SK-N-SH treated with all-trans-retinoic acid at 6 μM for 48 hours (cell line): ENCODE measurements around the gene TACR2.

ENCODE experiments used
- ATAC-seq: fragments of 200-7000 bp; cut with Tn5 transposase; 3 replicates; pipeline ENCODE4 v1.9.1; 2020; ENCODE audit warnings: mild to moderate bottlenecking, moderate library complexity
- ARNTL ChIP-seq: fragments of 450-650 bp; formaldehyde crosslinking; IDR thresholded peaks from 2 replicates; pipeline ENCODE4 v1.5.0; 2020; ENCODE audit warnings: low read depth, mild to moderate bottlenecking, moderate library complexity, borderline replicate concordance
- BACH2 ChIP-seq: fragments of 250-450 bp; sonication (Bioruptor Pico); IDR thresholded peaks from 2 replicates; pipeline ENCODE4 v1.9.0; 2021; ENCODE audit warnings: mild to moderate bottlenecking, borderline replicate concordance
- CSDC2 ChIP-seq: fragments of 250-450 bp; sonication (Bioruptor Pico); IDR thresholded peaks from 2 replicates; pipeline ENCODE4 v1.5.0; 2020; ENCODE audit warnings: mild to moderate bottlenecking, moderate library complexity
- ESRRG ChIP-seq: fragments of 250-450 bp; sonication (Bioruptor Pico); IDR thresholded peaks from 2 replicates; pipeline ENCODE4 v1.6.1; 2021; ENCODE audit warnings: mild to moderate bottlenecking
- GLIS3 ChIP-seq: fragments of 250-450 bp; sonication (Bioruptor Pico); IDR thresholded peaks from 2 replicates; pipeline ENCODE4 v1.5.0; 2020; ENCODE audit warnings: mild to moderate bottlenecking, moderate library complexity
- ISL1 ChIP-seq: fragments of 250-450 bp; sonication (Bioruptor Pico); IDR thresholded peaks from 2 replicates; pipeline ENCODE4 v2.1.2; 2022; ENCODE audit warnings: mild to moderate bottlenecking, moderate library complexity
- OSR1 ChIP-seq: fragments of 250-450 bp; sonication (Bioruptor Pico); IDR thresholded peaks from 2 replicates; pipeline ENCODE4 v1.8.0; 2022; ENCODE audit warnings: moderate library complexity, mild to moderate bottlenecking, inconsistent platforms
- PPARA ChIP-seq: fragments of 250-450 bp; sonication (Bioruptor Pico); IDR thresholded peaks from 2 replicates; pipeline ENCODE4 v1.5.0; 2020; ENCODE audit warnings: mild to moderate bottlenecking, borderline replicate concordance
- RARB ChIP-seq: fragments of 250-450 bp; sonication (Bioruptor Pico); IDR thresholded peaks from 2 replicates; pipeline ENCODE4 v1.8.0; 2021; ENCODE audit warnings: mild to moderate bottlenecking, moderate library complexity
- SNAI2 ChIP-seq: fragments of 250-450 bp; sonication (Bioruptor Pico); IDR thresholded peaks from 2 replicates; pipeline ENCODE4 v1.5.0; 2020; ENCODE audit warnings: mild to moderate bottlenecking, moderate library complexity
- TCF4 ChIP-seq: fragments of 250-450 bp; sonication (Bioruptor Pico); IDR thresholded peaks from 2 replicates; pipeline ENCODE4 v1.8.0; 2021; ENCODE audit warnings: mild to moderate bottlenecking, moderate library complexity, borderline replicate concordance
- TOX ChIP-seq: fragments of 250-450 bp; sonication (Bioruptor Pico); IDR thresholded peaks from 2 replicates; pipeline ENCODE4 v1.8.0; 2021; ENCODE audit warnings: mild to moderate bottlenecking, moderate library complexity, borderline replicate concordance
- ZC3H10 ChIP-seq: fragments of 250-450 bp; sonication (Bioruptor Pico); IDR thresholded peaks from 2 replicates; pipeline ENCODE4 v1.5.1; 2021; ENCODE audit warnings: mild to moderate bottlenecking, moderate library complexity
- ZFP3 ChIP-seq: fragments of 250-450 bp; sonication (Bioruptor Pico); IDR thresholded peaks from 2 replicates; pipeline ENCODE4 v1.5.0; 2020; ENCODE audit warnings: mild to moderate bottlenecking, moderate library complexity
- ZFP30 ChIP-seq: fragments of 450-650 bp; formaldehyde crosslinking; IDR thresholded peaks from 2 replicates; pipeline ENCODE4 v1.5.0; 2022; ENCODE audit warnings: mild to moderate bottlenecking, moderate library complexity
- ZNF565 ChIP-seq: fragments of 450-650 bp; formaldehyde crosslinking; conservative IDR thresholded peaks from 2 replicates; pipeline ENCODE4 v1.5.0; 2020; ENCODE audit warnings: low read depth, mild to moderate bottlenecking, moderate library complexity
- ZNF70 ChIP-seq: fragments of 450-650 bp; formaldehyde crosslinking; IDR thresholded peaks from 2 replicates; pipeline ENCODE4 v1.5.0; 2020; ENCODE audit warnings: mild to moderate bottlenecking, moderate library complexity
- TF ChIP-seq, protein P1 (sequence below): fragments of 250-450 bp; sonication (Bioruptor Pico); IDR thresholded peaks from 2 replicates; pipeline ENCODE4 v1.5.1; 2020; ENCODE audit warnings: low read depth, mild to moderate bottlenecking, moderate library complexity
- TF ChIP-seq, protein P2 (sequence below): fragments of 250-450 bp; sonication (Bioruptor Pico); IDR thresholded peaks from 2 replicates; pipeline ENCODE4 v1.5.1; 2021; ENCODE audit warnings: mild to moderate bottlenecking, moderate library complexity
- TF ChIP-seq, protein P3 (sequence below): fragments of 250-450 bp; sonication (Bioruptor Pico); IDR thresholded peaks from 2 replicates; pipeline ENCODE4 v1.8.0; 2021; ENCODE audit warnings: low read depth, mild to moderate bottlenecking, moderate library complexity, borderline replicate concordance

TACR2 gene

DNA sequence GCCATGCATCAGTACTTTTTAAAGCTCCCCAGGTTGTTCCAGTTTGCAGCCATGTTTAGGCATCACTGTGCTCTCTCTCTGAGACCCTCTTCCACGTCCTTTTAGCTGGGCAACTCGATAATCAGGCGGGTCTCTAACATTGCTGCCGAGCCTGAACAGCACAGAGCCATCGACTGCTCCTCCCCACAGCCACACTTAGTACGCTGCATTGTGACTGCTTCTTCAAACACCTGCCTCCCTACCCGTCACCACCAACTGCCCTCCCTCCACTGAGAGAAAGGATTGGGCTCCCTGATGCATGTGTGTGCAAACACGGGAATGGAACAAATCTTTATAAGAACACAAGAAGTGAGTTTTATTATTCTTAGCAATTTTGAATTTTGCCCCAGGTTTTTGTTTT is 11.4 kb upstream of the TACR2 start (continued):
- TF ChIP-seq, protein P1, sequence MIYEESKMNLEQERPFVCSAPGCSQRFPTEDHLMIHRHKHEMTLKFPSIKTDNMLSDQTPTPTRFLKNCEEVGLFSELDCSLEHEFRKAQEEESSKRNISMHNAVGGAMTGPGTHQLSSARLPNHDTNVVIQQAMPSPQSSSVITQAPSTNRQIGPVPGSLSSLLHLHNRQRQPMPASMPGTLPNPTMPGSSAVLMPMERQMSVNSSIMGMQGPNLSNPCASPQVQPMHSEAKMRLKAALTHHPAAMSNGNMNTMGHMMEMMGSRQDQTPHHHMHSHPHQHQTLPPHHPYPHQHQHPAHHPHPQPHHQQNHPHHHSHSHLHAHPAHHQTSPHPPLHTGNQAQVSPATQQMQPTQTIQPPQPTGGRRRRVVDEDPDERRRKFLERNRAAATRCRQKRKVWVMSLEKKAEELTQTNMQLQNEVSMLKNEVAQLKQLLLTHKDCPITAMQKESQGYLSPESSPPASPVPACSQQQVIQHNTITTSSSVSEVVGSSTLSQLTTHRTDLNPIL (CRISPR knock-in tag) = no peak

DNA sequence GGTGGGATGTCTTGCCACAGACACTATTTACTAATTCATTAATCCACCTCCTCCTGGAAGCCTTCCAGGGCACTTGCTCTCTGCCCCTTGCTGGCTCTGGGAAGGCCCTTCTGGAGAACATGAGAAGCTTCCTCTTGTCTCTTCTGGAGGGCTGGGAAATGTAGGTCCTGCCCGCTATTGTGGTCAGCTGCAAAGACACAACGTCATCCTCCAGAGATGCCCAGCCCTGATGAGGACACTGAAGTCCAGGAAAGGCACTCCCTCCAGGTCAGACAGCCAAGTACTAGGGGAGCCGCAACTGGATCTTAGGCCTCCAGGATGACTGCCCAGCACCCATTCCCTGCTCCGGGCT is 9.6 kb upstream of the TACR2 start:
- no peak for TF ChIP-seq ESRRG (CRISPR knock-in tag)
- no peak for TF ChIP-seq ISL1 (CRISPR knock-in tag)
- TF ChIP-seq PPARA (CRISPR knock-in tag) = no peak
- TF ChIP-seq ZNF565 = no peak
- TF ChIP-seq, protein P1 (CRISPR knock-in tag) = no peak
- TF ChIP-seq SNAI2 = no peak
- no peak for TF ChIP-seq GLIS3 (CRISPR knock-in tag)
- TF ChIP-seq TCF4 (CRISPR knock-in tag) = no peak
- no peak for ATAC-seq

DNA sequence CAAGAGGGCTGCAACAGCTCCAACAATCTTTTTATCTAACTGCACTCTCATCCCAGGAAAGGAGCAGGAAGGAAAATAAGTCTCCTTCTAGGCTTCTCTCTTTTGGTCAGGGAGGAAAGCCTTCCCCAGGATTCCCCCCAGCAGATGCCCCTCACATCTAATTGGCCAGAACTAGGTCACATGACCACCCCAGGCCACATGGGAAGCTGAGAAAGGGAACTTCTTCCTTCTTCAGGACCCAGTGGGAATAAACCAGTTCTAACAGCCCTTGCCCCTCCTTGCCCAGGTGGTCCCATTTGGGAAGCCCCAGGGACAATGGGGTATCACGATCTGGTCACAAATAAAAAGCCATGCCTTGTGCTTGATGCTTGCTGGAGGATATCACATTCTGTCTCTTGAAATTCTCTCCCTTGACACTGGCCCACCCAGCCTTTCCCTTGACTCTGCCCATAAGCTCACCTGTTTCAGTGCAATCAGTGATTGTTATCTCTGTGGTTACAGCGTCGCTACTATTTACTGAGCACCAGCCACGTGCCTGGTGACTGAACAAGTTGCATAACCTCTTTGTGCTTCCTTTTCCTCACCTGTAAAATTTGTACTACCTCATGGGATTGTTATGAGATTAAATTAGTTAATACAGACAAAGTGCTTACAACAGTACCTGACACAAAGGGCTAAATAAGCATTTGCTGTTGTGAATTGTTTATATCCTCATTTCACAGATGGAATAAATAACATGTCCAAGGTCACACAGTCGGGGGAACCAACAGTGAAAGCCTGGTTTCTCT is 9.0 kb upstream of the TACR2 start:
- no peak for ATAC-seq
- TF ChIP-seq ZC3H10 (CRISPR knock-in tag) (no peak), ZFP3 (CRISPR knock-in tag) (no peak), OSR1 (CRISPR knock-in tag) (no peak), ZNF70 (CRISPR knock-in tag) (no peak), SNAI2 (no peak), ESRRG (CRISPR knock-in tag) (no peak), BACH2 (CRISPR knock-in tag) (no peak), GLIS3 (CRISPR knock-in tag) (no peak), TCF4 (CRISPR knock-in tag) (no peak)
- TF ChIP-seq, protein P1 (CRISPR knock-in tag) = no peak
- TF ChIP-seq, protein P2, sequence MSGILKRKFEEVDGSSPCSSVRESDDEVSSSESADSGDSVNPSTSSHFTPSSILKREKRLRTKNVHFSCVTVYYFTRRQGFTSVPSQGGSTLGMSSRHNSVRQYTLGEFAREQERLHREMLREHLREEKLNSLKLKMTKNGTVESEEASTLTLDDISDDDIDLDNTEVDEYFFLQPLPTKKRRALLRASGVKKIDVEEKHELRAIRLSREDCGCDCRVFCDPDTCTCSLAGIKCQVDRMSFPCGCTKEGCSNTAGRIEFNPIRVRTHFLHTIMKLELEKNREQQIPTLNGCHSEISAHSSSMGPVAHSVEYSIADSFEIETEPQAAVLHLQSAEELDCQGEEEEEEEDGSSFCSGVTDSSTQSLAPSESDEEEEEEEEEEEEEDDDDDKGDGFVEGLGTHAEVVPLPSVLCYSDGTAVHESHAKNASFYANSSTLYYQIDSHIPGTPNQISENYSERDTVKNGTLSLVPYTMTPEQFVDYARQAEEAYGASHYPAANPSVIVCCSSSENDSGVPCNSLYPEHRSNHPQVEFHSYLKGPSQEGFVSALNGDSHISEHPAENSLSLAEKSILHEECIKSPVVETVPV = no peak
- TF ChIP-seq, protein P3, sequence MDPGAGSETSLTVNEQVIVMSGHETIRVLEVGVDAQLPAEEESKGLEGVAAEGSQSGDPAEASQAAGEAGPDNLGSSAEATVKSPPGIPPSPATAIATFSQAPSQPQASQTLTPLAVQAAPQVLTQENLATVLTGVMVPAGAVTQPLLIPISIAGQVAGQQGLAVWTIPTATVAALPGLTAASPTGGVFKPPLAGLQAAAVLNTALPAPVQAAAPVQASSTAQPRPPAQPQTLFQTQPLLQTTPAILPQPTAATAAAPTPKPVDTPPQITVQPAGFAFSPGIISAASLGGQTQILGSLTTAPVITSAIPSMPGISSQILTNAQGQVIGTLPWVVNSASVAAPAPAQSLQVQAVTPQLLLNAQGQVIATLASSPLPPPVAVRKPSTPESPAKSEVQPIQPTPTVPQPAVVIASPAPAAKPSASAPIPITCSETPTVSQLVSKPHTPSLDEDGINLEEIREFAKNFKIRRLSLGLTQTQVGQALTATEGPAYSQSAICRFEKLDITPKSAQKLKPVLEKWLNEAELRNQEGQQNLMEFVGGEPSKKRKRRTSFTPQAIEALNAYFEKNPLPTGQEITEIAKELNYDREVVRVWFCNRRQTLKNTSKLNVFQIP = no peak
- TF ChIP-seq, all 23 proteins: peak for 0

DNA sequence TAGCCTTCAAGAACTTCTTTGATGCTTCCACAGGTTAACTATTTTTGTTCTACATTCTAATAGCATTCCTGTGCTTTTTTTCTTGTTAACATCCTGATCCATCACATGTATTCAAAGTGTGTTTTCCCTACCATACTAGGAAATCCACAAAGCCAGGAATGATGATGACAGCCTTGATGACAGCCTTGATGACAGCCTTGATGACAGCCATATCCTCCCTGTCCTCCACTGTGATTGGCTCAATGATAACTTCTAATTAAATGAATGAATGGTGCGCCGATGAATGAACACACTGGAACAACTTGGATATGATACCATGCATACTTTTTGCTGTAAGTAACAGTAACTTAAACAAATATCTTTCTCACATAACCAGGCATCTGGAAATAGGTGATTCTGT is 8.3 kb upstream of the TACR2 start:
- ATAC-seq = no peak
- TF ChIP-seq, protein P1 (CRISPR knock-in tag) = no peak
- TF ChIP-seq RARB (CRISPR knock-in tag) = no peak
- no peak for TF ChIP-seq PPARA (CRISPR knock-in tag)
- TF ChIP-seq ARNTL (CRISPR knock-in tag) = no peak
- TF ChIP-seq, protein P2 = no peak
- TF ChIP-seq ZFP30 (CRISPR knock-in tag) = no peak
- no peak for TF ChIP-seq CSDC2 (CRISPR knock-in tag)
- TF ChIP-seq TOX = no peak
- no peak for TF ChIP-seq BACH2 (CRISPR knock-in tag)
- no peak for TF ChIP-seq ISL1 (CRISPR knock-in tag)
- no peak for TF ChIP-seq ESRRG (CRISPR knock-in tag)
- no peak for TF ChIP-seq ZNF565
- TF ChIP-seq ZNF70 (CRISPR knock-in tag) = no peak
- no peak for TF ChIP-seq ZC3H10 (CRISPR knock-in tag)
